SJCRH30 (cell line): ENCODE results near the gene RABGAP1L. TPM values are rescaled to one million over a fixed set of nuclear protein-coding genes. Genes with fewer than 3 reads are reported as not detected.

Source experiments
- DNase-seq, 2 experiments: peaks; one replicate each; pipeline ENCODE4 v3.0.0-alpha.2; 2015 to 2020
- H3K27ac ChIP-seq: fragments of 250-450 bp; sonication (Bioruptor Pico); 2 replicates; pipeline ENCODE4 v1.5.1; 2020; ENCODE audit warnings: mild to moderate bottlenecking, moderate library complexity
- H3K27me3 ChIP-seq: fragments of 250-450 bp; sonication (Bioruptor Pico); 2 replicates; pipeline ENCODE4 v1.5.1; 2020; ENCODE audit warnings: mild to moderate bottlenecking, moderate library complexity
- H3K36me3 ChIP-seq: fragments of 250-450 bp; sonication (Bioruptor Pico); 2 replicates; pipeline ENCODE4 v1.5.1; 2020; ENCODE audit warnings: mild to moderate bottlenecking, moderate library complexity
- H3K4me1 ChIP-seq: fragments of 250-450 bp; sonication (Bioruptor Pico); 2 replicates; pipeline ENCODE4 v1.5.1; 2020; ENCODE audit warnings: mild to moderate bottlenecking, moderate library complexity
- H3K4me3 ChIP-seq: fragments of 250-450 bp; sonication (Bioruptor Pico); 2 replicates; pipeline ENCODE4 v1.5.1; 2020; ENCODE audit warnings: mild to moderate bottlenecking, moderate library complexity
- H3K9me3 ChIP-seq: fragments of 250-450 bp; sonication (Bioruptor Pico); replicated peaks from 2 replicates; pipeline ENCODE4 v1.5.1; 2020; ENCODE audit warnings: mild to moderate bottlenecking, moderate library complexity
- total RNA-seq: library from RNA; depleted of rRNA; stranded (reverse); fragments of >200 nt; shearing (Covaris generic); gene quantifications from 2 replicates; pipeline ENCODE4 v1.2.3, GENCODE V29; 2014

The RABGAP1L gene
- total RNA-seq, 1 experiment from 2014 or later, result 22.6 TPM

DNA sequence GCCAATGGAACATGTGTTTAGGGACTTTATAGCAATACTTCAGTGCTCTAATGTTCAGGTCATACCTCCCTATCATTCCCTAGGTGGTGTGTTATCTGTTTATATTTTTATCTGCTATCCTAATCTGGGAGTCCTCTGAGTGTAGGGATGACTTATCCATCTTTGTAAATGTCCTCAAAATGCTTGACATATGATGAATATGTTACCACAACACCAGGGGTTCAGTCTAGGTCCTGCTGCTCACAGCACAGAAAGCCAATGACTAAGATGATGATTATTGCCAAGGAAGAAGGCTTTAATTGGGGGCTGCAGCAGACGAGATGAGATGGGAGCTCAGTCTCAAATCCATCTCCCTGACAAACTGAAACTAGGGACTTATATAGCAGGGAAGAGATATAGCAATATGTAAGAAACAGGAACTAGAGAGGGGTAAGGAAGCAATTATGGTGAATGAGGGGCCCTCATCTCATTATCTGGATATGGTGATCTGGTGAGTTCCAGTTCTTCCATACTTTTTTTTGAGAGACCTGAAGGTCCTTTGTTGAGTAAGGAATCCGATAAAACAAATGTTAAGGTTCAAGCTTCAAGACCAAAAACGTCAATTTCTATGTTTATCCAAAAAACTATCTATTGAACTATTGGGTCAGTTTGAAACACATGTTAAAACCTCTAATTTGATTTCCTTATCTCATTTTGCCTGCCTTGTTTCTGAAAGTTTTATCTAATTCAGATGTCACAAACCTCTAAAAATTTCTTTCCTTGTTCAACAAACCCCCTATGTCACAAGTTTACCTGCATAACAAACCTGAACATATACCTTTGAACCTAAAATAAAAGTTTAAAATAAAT is 583.7 kb downstream of the RABGAP1L start:
- no peak overlapping the region for H3K27ac ChIP-seq
- H3K36me3 ChIP-seq, result no peaks in the 10 kb centered on the region
- H3K9me3 ChIP-seq, result no peaks in the 10 kb centered on the region
- no peaks in the 10 kb centered on the region for H3K27me3 ChIP-seq
- no peak overlapping the region for H3K4me3 ChIP-seq
- no peak for DNase-seq
- no peaks in the 10 kb centered on the region for H3K4me1 ChIP-seq

DNA sequence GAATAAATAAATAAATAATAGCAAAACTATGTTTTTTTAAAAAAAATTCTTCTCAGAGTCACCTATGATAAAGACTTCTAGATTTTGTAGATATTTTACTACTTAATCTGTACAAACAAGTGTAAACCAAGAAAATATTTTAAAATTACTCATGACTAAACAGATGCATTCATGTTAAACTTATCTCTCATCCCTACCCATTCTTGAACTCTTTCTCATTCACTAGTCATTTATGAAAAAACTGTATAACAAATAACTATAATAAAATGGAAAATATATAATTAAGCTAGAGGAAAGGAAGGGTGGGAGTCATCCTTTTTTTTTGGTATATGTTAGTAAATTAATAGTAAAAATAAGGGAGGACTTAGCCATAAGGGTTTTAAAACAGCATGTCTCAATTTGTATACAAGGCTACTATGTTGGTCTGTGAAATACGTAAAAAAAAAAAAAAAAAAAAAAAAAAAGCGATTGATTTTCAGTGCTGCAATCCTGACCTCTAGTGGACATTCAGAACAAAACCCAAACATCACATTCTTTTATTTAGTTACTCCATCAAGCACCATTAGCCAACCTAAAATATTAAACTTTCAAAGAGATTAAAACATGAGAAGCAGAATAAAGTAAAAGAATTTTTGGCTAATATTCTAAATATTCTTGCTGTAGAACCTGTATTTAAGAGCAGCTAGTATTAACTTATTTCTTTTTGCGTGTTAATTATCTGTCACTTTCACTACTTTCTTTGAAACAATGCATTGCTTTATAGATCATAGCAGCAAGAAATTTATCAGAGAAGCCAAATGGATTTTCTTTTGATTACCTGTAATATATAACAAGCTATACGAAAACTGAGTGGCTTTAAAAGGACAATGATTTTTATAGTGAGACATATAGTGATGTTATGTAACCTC is 584.6 kb downstream of the RABGAP1L start:
- H3K9me3 ChIP-seq, result no peaks in the 10 kb centered on the region
- DNase-seq, result peak in 1 of 2 experiments; percentile 55
- no peak overlapping the region for H3K27ac ChIP-seq
- no peaks in the 10 kb centered on the region for H3K27me3 ChIP-seq
- H3K36me3 ChIP-seq, result no peaks in the 10 kb centered on the region
- no peak overlapping the region for H3K4me3 ChIP-seq
- no peaks in the 10 kb centered on the region for H3K4me1 ChIP-seq

- H3K4me3 ChIP-seq, result no peak overlapping the region
- no peak overlapping the region for H3K27ac ChIP-seq
- H3K9me3 ChIP-seq, result no peaks in the 10 kb centered on the region
- no peaks in the 10 kb centered on the region for H3K4me1 ChIP-seq
- H3K27me3 ChIP-seq, result no peaks in the 10 kb centered on the region
- DNase-seq, result no peak
- no peaks in the 10 kb centered on the region for H3K36me3 ChIP-seq
Observed at GRCh38 chr1:174744886-174745285, 585.6 kb downstream of the RABGAP1L start.

DNA sequence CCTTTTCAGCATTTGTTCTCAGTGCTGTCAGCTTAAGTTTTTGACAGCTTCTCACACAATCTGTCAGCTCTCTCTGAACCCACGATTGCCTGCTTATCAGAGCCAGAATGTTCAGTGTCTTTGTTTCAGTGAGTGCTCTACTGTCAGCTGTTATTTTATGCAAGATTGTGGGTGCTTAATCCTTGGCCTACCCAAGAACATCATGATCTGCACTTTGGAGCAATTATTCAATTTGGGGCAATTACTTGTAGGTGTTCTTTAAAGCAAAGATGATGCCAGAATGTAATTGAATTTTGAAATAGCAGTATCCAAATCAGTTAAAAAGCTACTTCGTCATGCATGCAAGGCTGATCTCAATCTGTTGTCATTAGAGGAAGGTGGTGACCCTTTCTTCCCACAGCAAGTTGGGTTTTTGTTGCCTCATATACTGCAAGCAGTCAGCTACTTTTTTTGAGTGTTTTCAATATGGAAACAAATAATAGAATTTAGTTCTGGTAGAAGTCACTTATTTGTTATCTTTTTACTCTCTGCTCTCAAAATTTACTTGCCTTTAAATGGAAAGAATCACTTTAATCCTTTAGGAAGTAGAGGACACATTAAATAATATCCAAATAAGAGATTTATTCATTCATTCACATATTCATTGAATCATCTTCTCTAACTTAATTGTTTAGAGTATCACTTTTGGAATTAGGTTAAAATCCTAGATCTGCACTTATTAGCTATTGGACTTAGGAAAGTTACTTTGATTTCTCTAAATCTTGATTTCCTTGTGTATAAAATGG is 586.9 kb downstream of the RABGAP1L start:
- Histone ChIP-seq H3K27me3 (no peaks in the 10 kb centered on the region), H3K4me3 (no peak overlapping the region), H3K9me3 (no peaks in the 10 kb centered on the region), H3K4me1 (no peaks in the 10 kb centered on the region), H3K36me3 (no peaks in the 10 kb centered on the region), H3K27ac (no peak overlapping the region)
- no peak for DNase-seq

DNA sequence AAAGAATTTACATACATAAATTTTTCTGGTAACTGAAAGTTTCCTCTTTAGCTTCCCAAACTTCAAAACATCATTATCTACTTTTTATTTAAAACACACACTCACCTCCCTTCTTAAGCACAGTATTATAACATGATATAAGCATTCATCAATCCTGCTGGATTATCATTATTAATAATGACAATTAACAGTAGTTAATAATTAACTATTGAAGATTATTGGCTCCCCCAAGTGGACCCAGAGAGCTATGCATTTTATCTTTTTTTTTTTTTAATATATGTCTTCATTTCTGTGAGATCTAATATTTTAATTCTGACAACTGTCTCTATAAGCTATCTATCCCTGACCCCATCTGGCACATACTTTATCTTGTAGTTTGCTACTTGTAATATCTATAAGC is 588.3 kb downstream of the RABGAP1L start:
- Histone ChIP-seq H3K27ac (no peak overlapping the region), H3K9me3 (no peaks in the 10 kb centered on the region), H3K27me3 (no peaks in the 10 kb centered on the region), H3K36me3 (no peaks in the 10 kb centered on the region), H3K4me1 (no peaks in the 10 kb centered on the region), H3K4me3 (no peak overlapping the region)
- no peak for DNase-seq

DNA sequence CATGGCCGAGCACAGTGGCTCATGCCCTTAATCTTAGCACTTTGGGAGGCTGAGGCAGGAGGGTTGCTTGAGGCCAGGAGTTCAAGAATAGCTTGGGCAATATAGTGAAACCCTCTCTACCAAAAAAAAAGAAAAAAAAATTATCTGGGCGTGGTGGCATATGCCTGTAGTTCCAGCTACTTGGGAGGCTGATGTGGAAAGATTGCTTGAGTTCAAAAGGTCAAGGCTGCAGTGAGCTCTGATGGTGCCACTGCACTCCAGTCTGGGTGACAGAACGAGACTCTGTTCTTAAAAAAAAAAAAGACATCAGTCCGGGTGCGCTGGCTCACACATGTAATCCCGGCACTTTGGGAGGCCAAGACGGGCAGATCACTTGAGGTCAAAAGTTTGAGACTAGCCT is 589.3 kb downstream of the RABGAP1L start:
- H3K4me3 ChIP-seq, result no peak overlapping the region
- H3K27ac ChIP-seq, result no peak overlapping the region
- H3K4me1 ChIP-seq, result no peaks in the 10 kb centered on the region
- H3K36me3 ChIP-seq, result no peaks in the 10 kb centered on the region
- H3K9me3 ChIP-seq, result no peaks in the 10 kb centered on the region
- H3K27me3 ChIP-seq, result no peaks in the 10 kb centered on the region
- no peak for DNase-seq

GRCh38 chr1:174753131-174753530 is 593.8 kb downstream of the RABGAP1L start:
- no peaks in the 10 kb centered on the region for H3K36me3 ChIP-seq
- H3K4me1 ChIP-seq, result no peaks in the 10 kb centered on the region
- no peaks in the 10 kb centered on the region for H3K27me3 ChIP-seq
- H3K4me3 ChIP-seq, result no peak overlapping the region
- H3K27ac ChIP-seq, result no peak overlapping the region
- DNase-seq, result no peak
- H3K9me3 ChIP-seq, result no peaks in the 10 kb centered on the region

DNA sequence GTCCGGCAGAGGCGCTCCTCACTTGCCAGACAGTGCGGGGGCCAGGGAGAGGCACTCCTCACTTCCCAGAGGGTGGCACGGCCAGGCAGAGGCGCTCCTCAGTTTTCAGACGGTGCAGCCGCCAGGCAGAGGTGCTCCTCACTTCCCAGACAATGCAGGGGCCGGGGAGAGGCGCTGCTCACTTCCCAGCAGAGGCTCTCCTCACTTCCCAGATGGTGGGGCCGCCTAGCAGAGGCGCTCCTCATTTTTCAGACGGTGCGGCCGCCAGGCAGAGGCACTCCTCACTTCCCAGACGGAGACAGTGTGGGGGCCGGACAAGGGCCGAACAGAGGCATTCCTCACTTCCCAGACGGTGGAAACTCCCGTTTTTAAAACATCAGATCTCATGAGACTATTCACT is 602.0 kb downstream of the RABGAP1L start:
- no peaks in the 10 kb centered on the region for H3K36me3 ChIP-seq
- H3K27me3 ChIP-seq, result no peaks in the 10 kb centered on the region
- H3K4me3 ChIP-seq, result no peak overlapping the region
- no peaks in the 10 kb centered on the region for H3K9me3 ChIP-seq
- no peaks in the 10 kb centered on the region for H3K4me1 ChIP-seq
- no peak overlapping the region for H3K27ac ChIP-seq
- no peak for DNase-seq

DNA sequence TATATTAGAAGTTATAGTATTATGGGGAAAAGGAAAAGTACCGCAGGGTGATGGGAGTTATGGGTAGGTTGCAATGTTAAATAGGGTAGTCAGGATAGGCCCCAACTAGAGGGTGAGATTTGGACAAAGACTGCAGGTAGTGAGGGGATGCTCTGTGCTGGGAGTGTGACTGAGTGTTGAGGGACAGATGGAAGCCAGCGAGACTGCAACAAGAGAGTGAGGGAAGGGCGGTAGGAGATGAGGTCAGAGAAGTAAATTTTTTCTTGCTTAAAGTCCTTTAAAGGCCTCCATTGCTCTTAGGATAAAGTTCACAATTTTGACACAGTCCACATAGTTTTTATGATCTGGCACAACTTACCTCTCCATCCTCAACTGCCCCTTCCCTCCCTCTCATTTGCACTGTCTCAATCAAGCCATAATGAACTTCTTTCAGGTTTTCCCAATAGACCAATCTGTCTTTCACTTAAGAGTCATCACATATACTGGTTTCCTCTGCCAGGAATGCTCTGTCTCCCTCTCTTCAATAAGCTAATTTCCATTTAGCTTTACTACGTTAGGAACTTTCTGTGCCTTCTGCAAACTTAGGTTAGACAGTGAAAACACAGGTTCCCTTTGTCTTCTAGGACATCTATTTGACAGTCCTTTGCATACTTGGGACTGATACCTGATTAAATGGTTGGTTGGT is 602.7 kb downstream of the RABGAP1L start:
- no peaks in the 10 kb centered on the region for H3K27me3 ChIP-seq

DNA sequence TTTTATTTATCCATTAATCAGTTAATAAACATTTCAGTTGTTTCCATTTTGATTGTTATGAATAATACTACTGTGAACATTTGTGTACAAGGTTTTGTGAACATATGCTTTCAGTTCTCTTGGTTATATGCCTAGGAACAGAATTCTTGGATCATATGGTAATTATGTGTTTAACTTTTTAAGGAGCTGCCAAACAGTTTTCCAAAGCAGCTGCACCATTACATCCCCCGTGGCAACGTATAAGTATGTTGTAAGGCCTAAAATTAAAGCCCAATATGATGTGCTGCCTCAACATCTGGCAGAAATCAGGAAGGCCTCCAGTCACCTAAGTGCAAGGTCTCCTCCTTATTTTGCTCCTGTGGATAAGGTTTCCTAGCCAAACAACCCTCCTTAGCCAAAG is 604.9 kb downstream of the RABGAP1L start:
- Histone ChIP-seq H3K4me1 (no peaks in the 10 kb centered on the region), H3K4me3 (no peak overlapping the region), H3K27ac (no peak overlapping the region)

More for the DNA sequence above, 602.7 kb downstream of the RABGAP1L start:
- Histone ChIP-seq H3K9me3 (no peaks in the 10 kb centered on the region), H3K27ac (no peak overlapping the region), H3K4me1 (no peaks in the 10 kb centered on the region), H3K36me3 (no peaks in the 10 kb centered on the region), H3K4me3 (no peak overlapping the region)
- no peak for DNase-seq

DNA sequence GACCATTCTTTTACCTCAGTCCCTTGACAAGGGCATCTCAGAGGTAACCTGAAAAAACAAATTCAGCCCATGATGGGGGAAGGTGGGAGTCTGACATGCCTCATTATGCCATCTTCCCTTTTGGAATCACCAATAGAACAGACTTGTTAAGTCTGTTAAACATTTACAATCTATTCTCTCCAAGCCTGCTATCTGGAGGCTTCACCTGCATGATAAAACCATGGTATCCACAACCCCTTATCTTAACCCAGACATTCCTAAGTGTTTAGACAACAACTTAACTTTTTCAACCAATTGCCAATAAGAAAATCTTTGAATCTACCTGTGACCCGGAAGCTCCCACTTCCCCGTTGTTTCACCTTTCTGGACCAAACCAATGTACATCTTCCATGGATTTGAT is 607.4 kb downstream of the RABGAP1L start:
- H3K4me1 ChIP-seq, result no peaks in the 10 kb centered on the region
- H3K27me3 ChIP-seq, result no peaks in the 10 kb centered on the region
- no peak overlapping the region for H3K4me3 ChIP-seq
- no peak for DNase-seq
- H3K9me3 ChIP-seq, result no peaks in the 10 kb centered on the region
- no peaks in the 10 kb centered on the region for H3K36me3 ChIP-seq
- no peak overlapping the region for H3K27ac ChIP-seq

More for the DNA sequence above, 604.9 kb downstream of the RABGAP1L start:
- Histone ChIP-seq H3K9me3 (no peaks in the 10 kb centered on the region), H3K36me3 (no peaks in the 10 kb centered on the region), H3K27me3 (no peaks in the 10 kb centered on the region)
- no peak for DNase-seq

DNA sequence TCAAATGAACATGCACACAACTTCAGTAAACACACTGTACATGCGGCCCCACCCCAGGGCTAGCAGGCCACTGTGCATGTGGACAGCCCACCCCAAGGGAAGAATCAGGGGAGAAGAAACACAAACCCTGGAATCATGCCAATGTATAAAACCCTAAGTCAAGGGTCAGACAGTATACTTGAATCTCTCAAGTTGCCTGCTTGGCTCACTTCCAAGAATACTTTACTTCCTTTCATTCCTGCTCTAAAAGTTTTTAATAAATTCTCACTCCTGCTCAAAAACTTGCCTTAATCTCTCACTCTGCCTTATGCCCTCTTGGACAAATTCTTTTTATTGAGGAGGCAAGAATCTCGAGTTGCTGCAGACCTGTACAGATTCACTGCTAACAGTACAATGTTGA is 609.2 kb downstream of the RABGAP1L start:
- Histone ChIP-seq H3K4me3 (no peak overlapping the region), H3K4me1 (no peaks in the 10 kb centered on the region), H3K36me3 (no peaks in the 10 kb centered on the region), H3K27ac (no peak overlapping the region), H3K9me3 (no peaks in the 10 kb centered on the region), H3K27me3 (no peaks in the 10 kb centered on the region)
- DNase-seq, result no peak

- no peaks in the 10 kb centered on the region for H3K36me3 ChIP-seq
- no peaks in the 10 kb centered on the region for H3K4me1 ChIP-seq
- no peaks in the 10 kb centered on the region for H3K27me3 ChIP-seq
- no peak overlapping the region for H3K4me3 ChIP-seq
- H3K27ac ChIP-seq, result no peak overlapping the region
- H3K9me3 ChIP-seq, result no peaks in the 10 kb centered on the region
- DNase-seq, result no peak
Observed at GRCh38 chr1:174768949-174769348, 609.6 kb downstream of the RABGAP1L start.

- H3K4me1 ChIP-seq, result no peaks in the 10 kb centered on the region
- H3K9me3 ChIP-seq, result no peaks in the 10 kb centered on the region
- no peaks in the 10 kb centered on the region for H3K36me3 ChIP-seq
- no peaks in the 10 kb centered on the region for H3K27me3 ChIP-seq
- no peak overlapping the region for H3K27ac ChIP-seq
- peak in 1 of 2 experiments; percentile 69 for DNase-seq
- H3K4me3 ChIP-seq, result no peak overlapping the region
Observed at GRCh38 chr1:174769961-174770549, 610.7 kb downstream of the RABGAP1L start.
